ENCODE data around the gene DHRS12. TPM values are rescaled to one million over a fixed set of nuclear protein-coding genes. Genes with fewer than 3 reads are reported as not detected.

The DHRS12 gene
- total RNA-seq, 1 donor from 2014 or later = 5.2 TPM

- H3K4me3 ChIP-seq (ENCODE audit: low read length in 3 of 3) = no peak overlapping the region
- no peak overlapping the region for H3K27ac ChIP-seq (ENCODE audit: low read depth, low read length)
- peaks cover 2 to 6% (median 3%) of the 10 kb centered on the region in 3 donors for H3K4me1 ChIP-seq (ENCODE audit: control insufficient read depth in 3 of 3, insufficient read depth in 3 of 3, low read length in 3 of 3)
- no peaks in the 10 kb centered on the region for H3K36me3 ChIP-seq (ENCODE audit: control insufficient read depth in 3 of 3, insufficient read depth in 3 of 3, low read length in 3 of 3)
- no peaks in the 10 kb centered on the region for H3K27me3 ChIP-seq (ENCODE audit: control insufficient read depth in 3 of 3, insufficient read depth in 3 of 3, low read length in 3 of 3)
- H3K9me3 ChIP-seq (ENCODE audit: control insufficient read depth in 3 of 3, low read length in 3 of 3) = no peaks in the 10 kb centered on the region
- no peak overlapping the region for H3K9ac ChIP-seq (ENCODE audit: low read depth in 1 of 3, low read length in 3 of 3)
Observed at GRCh38 chr13:51840917-51841316, 37.0 kb upstream of the DHRS12 start.

GRCh38 chr13:51839711-51840540 lies 36.0 kb upstream of the DHRS12 start:
- H3K4me3 ChIP-seq (ENCODE audit: low read length in 3 of 3) = no peak overlapping the region
- H3K27me3 ChIP-seq (ENCODE audit: control insufficient read depth in 3 of 3, insufficient read depth in 3 of 3, low read length in 3 of 3) = no peaks in the 10 kb centered on the region
- peaks cover 0 to 2% (median 2%) of the 10 kb centered on the region in 3 donors for H3K4me1 ChIP-seq (ENCODE audit: control insufficient read depth in 3 of 3, insufficient read depth in 3 of 3, low read length in 3 of 3)
- no peak overlapping the region for H3K9ac ChIP-seq (ENCODE audit: low read depth in 1 of 3, low read length in 3 of 3)
- H3K36me3 ChIP-seq (ENCODE audit: control insufficient read depth in 3 of 3, insufficient read depth in 3 of 3, low read length in 3 of 3) = no peaks in the 10 kb centered on the region
- H3K9me3 ChIP-seq (ENCODE audit: control insufficient read depth in 3 of 3, low read length in 3 of 3) = no peaks in the 10 kb centered on the region
- H3K27ac ChIP-seq (ENCODE audit: low read depth, low read length) = no peak overlapping the region

- no peak overlapping the region for H3K4me3 ChIP-seq (ENCODE audit: low read length in 3 of 3)
- no peaks in the 10 kb centered on the region for H3K27me3 ChIP-seq (ENCODE audit: control insufficient read depth in 3 of 3, insufficient read depth in 3 of 3, low read length in 3 of 3)
- peaks cover 0 to 3% (median 0%) of the 10 kb centered on the region in 3 donors for H3K4me1 ChIP-seq (ENCODE audit: control insufficient read depth in 3 of 3, insufficient read depth in 3 of 3, low read length in 3 of 3)
- H3K9ac ChIP-seq (ENCODE audit: low read depth in 1 of 3, low read length in 3 of 3) = no peak overlapping the region
- no peak overlapping the region for H3K27ac ChIP-seq (ENCODE audit: low read depth, low read length)
- no peaks in the 10 kb centered on the region for H3K9me3 ChIP-seq (ENCODE audit: control insufficient read depth in 3 of 3, low read length in 3 of 3)
- no peaks in the 10 kb centered on the region for H3K36me3 ChIP-seq (ENCODE audit: control insufficient read depth in 3 of 3, insufficient read depth in 3 of 3, low read length in 3 of 3)
Observed at GRCh38 chr13:51838240-51838846, 34.4 kb upstream of the DHRS12 start.

GRCh38 chr13:51837016-51837415 lies 33.1 kb upstream of the DHRS12 start:
- H3K9me3 ChIP-seq (ENCODE audit: control insufficient read depth in 3 of 3, low read length in 3 of 3) = no peaks in the 10 kb centered on the region
- no peak overlapping the region for H3K4me3 ChIP-seq (ENCODE audit: low read length in 3 of 3)
- H3K4me1 ChIP-seq (ENCODE audit: control insufficient read depth in 3 of 3, insufficient read depth in 3 of 3, low read length in 3 of 3) = peaks cover 0 to 6% (median 2%) of the 10 kb centered on the region in 3 donors
- H3K36me3 ChIP-seq (ENCODE audit: control insufficient read depth in 3 of 3, insufficient read depth in 3 of 3, low read length in 3 of 3) = no peaks in the 10 kb centered on the region
- no peak overlapping the region for H3K27ac ChIP-seq (ENCODE audit: low read depth, low read length)
- H3K27me3 ChIP-seq (ENCODE audit: control insufficient read depth in 3 of 3, insufficient read depth in 3 of 3, low read length in 3 of 3) = no peaks in the 10 kb centered on the region
- H3K9ac ChIP-seq (ENCODE audit: low read depth in 1 of 3, low read length in 3 of 3) = no peak overlapping the region

GRCh38 chr13:51834581-51835171 lies 30.7 kb upstream of the DHRS12 start:
- peaks cover 0 to 3% (median 0%) of the 10 kb centered on the region in 3 donors for H3K27me3 ChIP-seq (ENCODE audit: control insufficient read depth in 3 of 3, insufficient read depth in 3 of 3, low read length in 3 of 3)
- H3K9me3 ChIP-seq (ENCODE audit: control insufficient read depth in 3 of 3, low read length in 3 of 3) = no peaks in the 10 kb centered on the region
- H3K9ac ChIP-seq (ENCODE audit: low read depth in 1 of 3, low read length in 3 of 3) = no peak overlapping the region
- H3K27ac ChIP-seq (ENCODE audit: low read depth, low read length) = no peak overlapping the region
- H3K36me3 ChIP-seq (ENCODE audit: control insufficient read depth in 3 of 3, insufficient read depth in 3 of 3, low read length in 3 of 3) = no peaks in the 10 kb centered on the region
- peaks cover 0 to 8% (median 4%) of the 10 kb centered on the region in 3 donors for H3K4me1 ChIP-seq (ENCODE audit: control insufficient read depth in 3 of 3, insufficient read depth in 3 of 3, low read length in 3 of 3)
- H3K4me3 ChIP-seq (ENCODE audit: low read length in 3 of 3) = no peak overlapping the region

- H3K9me3 ChIP-seq (ENCODE audit: control insufficient read depth in 3 of 3, low read length in 3 of 3) = no peaks in the 10 kb centered on the region
- H3K27ac ChIP-seq (ENCODE audit: low read depth, low read length) = no peak overlapping the region
- no peaks in the 10 kb centered on the region for H3K36me3 ChIP-seq (ENCODE audit: control insufficient read depth in 3 of 3, insufficient read depth in 3 of 3, low read length in 3 of 3)
- H3K27me3 ChIP-seq (ENCODE audit: control insufficient read depth in 3 of 3, insufficient read depth in 3 of 3, low read length in 3 of 3) = peaks cover 0 to 3% (median 0%) of the 10 kb centered on the region in 3 donors
- H3K4me3 ChIP-seq (ENCODE audit: low read length in 3 of 3) = no peak overlapping the region
- H3K4me1 ChIP-seq (ENCODE audit: control insufficient read depth in 3 of 3, insufficient read depth in 3 of 3, low read length in 3 of 3) = peaks cover 0 to 8% (median 4%) of the 10 kb centered on the region in 3 donors
- H3K9ac ChIP-seq (ENCODE audit: low read depth in 1 of 3, low read length in 3 of 3) = no peak overlapping the region
Observed at GRCh38 chr13:51833980-51834379, 30.0 kb upstream of the DHRS12 start.

GRCh38 chr13:51832471-51833152 lies 28.6 kb upstream of the DHRS12 start:
- Histone ChIP-seq H3K9me3 (ENCODE audit: control insufficient read depth in 3 of 3, low read length in 3 of 3) (no peaks in the 10 kb centered on the region), H3K36me3 (ENCODE audit: control insufficient read depth in 3 of 3, insufficient read depth in 3 of 3, low read length in 3 of 3) (no peaks in the 10 kb centered on the region), H3K4me3 (ENCODE audit: low read length in 3 of 3) (no peak overlapping the region), H3K9ac (ENCODE audit: low read depth in 1 of 3, low read length in 3 of 3) (peak overlapping the region in 1 of 3 donors; percentile 40), H3K27ac (ENCODE audit: low read depth, low read length) (no peak overlapping the region), H3K4me1 (ENCODE audit: control insufficient read depth in 3 of 3, insufficient read depth in 3 of 3, low read length in 3 of 3) (peaks cover 0 to 8% (median 4%) of the 10 kb centered on the region in 3 donors), H3K27me3 (ENCODE audit: control insufficient read depth in 3 of 3, insufficient read depth in 3 of 3, low read length in 3 of 3) (peaks cover 0 to 3% (median 0%) of the 10 kb centered on the region in 3 donors)

GRCh38 chr13:51831519-51831918 lies 27.6 kb upstream of the DHRS12 start:
- Histone ChIP-seq H3K27ac (ENCODE audit: low read depth, low read length) (no peak overlapping the region), H3K36me3 (ENCODE audit: control insufficient read depth in 3 of 3, insufficient read depth in 3 of 3, low read length in 3 of 3) (no peaks in the 10 kb centered on the region), H3K9me3 (ENCODE audit: control insufficient read depth in 3 of 3, low read length in 3 of 3) (no peaks in the 10 kb centered on the region), H3K27me3 (ENCODE audit: control insufficient read depth in 3 of 3, insufficient read depth in 3 of 3, low read length in 3 of 3) (peaks cover 0 to 3% (median 0%) of the 10 kb centered on the region in 3 donors), H3K4me1 (ENCODE audit: control insufficient read depth in 3 of 3, insufficient read depth in 3 of 3, low read length in 3 of 3) (peaks cover 1 to 8% (median 8%) of the 10 kb centered on the region in 3 donors), H3K4me3 (ENCODE audit: low read length in 3 of 3) (no peak overlapping the region), H3K9ac (ENCODE audit: low read depth in 1 of 3, low read length in 3 of 3) (no peak overlapping the region)

GRCh38 chr13:51829568-51829899 lies 25.6 kb upstream of the DHRS12 start:
- H3K9ac ChIP-seq (ENCODE audit: low read depth in 1 of 3, low read length in 3 of 3) = no peak overlapping the region
- no peaks in the 10 kb centered on the region for H3K36me3 ChIP-seq (ENCODE audit: control insufficient read depth in 3 of 3, insufficient read depth in 3 of 3, low read length in 3 of 3)
- H3K9me3 ChIP-seq (ENCODE audit: control insufficient read depth in 3 of 3, low read length in 3 of 3) = no peaks in the 10 kb centered on the region
- H3K27me3 ChIP-seq (ENCODE audit: control insufficient read depth in 3 of 3, insufficient read depth in 3 of 3, low read length in 3 of 3) = peaks cover 0 to 3% (median 0%) of the 10 kb centered on the region in 3 donors
- no peak overlapping the region for H3K4me3 ChIP-seq (ENCODE audit: low read length in 3 of 3)
- H3K27ac ChIP-seq (ENCODE audit: low read depth, low read length) = no peak overlapping the region
- peaks cover 3 to 10% (median 6%) of the 10 kb centered on the region in 3 donors for H3K4me1 ChIP-seq (ENCODE audit: control insufficient read depth in 3 of 3, insufficient read depth in 3 of 3, low read length in 3 of 3)

Data from skeletal muscle tissue (tissue), 4 donors.